HG03342 (cell line): Measurements from ENCODE around the gene RUNX2.
"Not testable (repeated sequence)": the region's sequence is repeated elsewhere in the genome, so short reads cannot be mapped to it uniquely, and the experiment has no call there.

Experiments used
- ATAC-seq: cut with Tn5 transposase; IDR thresholded peaks from one replicate; pipeline ENCODE4 v1.9.1; 2021; ENCODE audit warnings: mild to moderate bottlenecking, moderate library complexity; ENCODE audit not compliant: unreplicated experiment

RUNX2 gene

DNA sequence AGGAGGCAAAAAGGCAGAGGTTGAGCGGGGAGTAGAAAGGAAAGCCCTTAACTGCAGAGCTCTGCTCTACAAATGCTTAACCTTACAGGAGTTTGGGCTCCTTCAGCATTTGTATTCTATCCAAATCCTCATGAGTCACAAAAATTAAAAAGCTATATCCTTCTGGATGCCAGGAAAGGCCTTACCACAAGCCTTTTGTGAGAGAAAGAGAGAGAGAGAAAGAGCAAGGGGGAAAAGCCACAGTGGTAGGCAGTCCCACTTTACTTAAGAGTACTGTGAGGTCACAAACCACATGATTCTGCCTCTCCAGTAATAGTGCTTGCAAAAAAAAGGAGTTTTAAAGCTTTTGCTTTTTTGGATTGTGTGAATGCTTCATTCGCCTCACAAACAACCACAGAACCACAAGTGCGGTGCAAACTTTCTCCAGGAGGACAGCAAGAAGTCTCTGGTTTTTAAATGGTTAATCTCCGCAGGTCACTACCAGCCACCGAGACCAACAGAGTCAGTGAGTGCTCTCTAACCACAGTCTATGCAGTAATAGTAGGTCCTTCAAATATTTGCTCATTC lies at the start of gene RUNX2:
Gene RUNX2 (plus strand): TSS at position 375 of the 567 bp plus-strand sequence. CDS start 397 bp downstream, outside the sequence.
- no peak for ATAC-seq

DNA sequence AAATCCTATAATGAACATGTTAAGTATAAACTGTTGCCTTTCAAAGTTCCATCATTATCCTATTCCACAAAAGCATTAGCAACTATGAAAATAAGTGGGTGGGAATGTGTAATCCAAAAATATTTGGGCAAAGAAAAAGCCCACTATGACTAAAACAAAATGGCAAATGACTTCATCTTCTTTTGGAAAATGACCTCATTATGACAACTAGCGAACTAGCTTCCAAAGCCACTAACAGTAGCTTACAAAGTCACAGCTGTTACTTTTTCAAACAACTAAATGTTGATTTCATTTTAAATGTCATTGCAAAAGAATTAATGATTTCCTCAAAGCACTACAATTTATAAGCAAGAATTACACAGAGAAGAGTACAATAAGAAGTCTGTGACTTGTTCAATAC lies 49.8 kb upstream of the RUNX2 start:
- no peak for ATAC-seq

DNA sequence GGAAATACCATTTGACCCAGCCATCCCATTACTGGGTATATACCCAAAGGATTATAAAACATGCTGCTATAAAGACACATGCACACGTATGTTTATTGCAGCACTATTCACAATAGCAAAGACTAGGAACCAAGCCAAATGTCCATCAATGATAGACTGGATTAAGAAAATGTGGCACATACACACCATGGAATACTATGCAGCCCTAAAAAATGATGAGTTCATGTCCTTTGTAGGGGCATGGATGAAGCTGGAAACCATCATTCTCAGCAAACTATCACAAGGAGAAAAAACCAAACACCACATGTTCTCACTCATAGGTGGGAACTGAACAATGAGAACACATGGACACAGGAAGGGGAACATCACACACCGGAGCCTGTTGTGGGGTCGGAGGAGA lies 41.4 kb upstream of the RUNX2 start:
- not testable (repeated sequence) for ATAC-seq

DNA sequence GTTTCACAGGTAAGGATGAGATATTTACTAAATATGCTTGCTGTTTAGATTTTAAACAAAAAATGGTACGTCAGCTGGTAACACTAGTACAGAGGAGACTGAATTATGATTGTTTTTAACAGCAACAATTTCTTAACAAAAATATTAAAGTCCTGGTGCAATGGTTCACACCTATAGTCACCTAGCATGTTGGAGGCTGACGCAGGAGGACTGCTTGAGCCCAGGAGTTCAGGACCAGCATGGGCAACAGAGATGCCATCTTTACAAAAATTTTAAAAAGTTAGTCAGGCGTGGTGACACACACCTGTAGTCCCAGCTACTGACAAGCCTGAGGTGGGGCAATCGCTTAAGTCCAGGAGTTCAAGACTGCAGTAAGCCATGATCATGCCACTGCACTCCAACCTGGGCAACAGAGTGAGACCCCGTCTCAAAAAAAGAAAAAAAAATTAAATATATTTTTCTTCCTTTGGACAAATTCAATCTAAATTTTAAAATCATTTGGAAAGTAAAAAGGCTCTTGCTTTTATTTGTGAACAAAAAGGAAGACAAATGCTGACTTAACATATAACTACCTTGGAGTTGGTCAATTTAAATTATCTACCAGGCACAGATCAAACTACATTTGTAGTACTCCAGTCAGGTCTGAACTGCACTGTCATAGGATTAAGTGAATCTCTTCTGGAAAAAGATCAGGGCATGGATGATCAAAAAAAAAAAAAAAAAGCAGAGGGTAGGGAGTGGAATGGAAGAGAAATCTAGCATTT lies 38.2 kb upstream of the RUNX2 start:
- ATAC-seq: no peak

DNA sequence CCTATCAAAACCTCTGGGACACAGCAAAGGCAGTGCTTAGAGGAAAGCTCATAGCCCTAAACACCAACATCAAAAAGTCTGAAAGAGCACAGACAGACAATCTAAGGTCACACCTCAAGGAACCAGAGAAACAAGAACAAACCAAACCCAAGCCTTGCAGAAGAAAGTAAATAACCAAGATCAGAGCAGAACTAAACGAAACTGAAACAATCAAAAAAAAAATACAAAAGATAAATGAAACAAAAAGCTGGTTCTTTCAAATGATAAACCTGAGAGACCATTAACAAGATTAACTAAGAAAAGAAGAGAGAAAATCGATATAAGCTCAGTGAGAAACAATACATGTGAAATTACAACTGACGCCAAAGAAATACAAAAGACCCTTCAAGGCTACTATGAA lies 34.8 kb upstream of the RUNX2 start:
- ATAC-seq: no peak

DNA sequence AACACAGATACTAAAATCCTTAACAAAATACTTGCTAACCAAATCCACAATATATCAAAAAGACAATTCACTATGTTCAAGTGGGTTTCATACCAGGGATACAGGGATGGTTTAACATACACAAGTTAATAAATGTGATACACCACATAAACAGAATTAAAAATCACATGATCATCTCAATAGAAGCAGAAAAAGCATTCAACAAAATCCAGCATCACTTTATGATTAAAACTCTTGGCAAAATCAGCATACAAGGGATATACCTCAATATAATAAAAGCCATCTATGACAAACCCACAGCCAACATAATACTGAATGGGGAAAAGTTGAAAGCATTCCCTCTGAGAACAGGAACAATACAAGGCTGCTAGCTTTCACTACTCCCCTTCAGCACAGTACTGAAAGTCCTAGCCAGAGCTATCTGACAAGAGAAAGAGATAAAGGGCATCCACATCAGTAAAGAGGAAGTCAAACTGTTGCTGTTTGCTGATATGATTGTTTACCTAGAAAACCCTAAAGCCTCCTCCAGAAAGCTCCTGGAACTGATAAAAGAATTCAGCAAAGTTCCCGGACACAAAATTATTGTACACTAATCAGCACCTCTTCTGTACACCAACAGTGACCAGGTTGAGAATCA lies 33.9 kb upstream of the RUNX2 start:
- not testable (repeated sequence) for ATAC-seq

DNA sequence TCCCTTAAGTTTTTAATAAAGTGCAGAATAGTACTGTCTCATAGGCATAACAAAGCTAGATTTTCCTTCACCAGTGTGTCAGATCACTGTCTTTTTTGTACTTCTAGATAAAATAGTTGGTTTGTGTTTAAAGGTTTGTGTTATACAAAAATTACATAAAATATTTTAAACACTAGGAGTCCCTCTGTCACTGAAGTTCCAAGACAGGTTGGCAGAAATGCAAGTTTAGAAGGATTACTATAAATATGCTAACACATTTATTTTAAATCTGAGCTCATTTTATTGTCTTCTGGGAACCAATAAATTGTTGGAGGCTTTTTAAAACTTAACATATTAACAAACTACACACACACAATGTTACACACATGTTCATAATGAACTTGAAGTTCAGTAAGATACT lies 30.8 kb upstream of the RUNX2 start:
- ATAC-seq: no peak

DNA sequence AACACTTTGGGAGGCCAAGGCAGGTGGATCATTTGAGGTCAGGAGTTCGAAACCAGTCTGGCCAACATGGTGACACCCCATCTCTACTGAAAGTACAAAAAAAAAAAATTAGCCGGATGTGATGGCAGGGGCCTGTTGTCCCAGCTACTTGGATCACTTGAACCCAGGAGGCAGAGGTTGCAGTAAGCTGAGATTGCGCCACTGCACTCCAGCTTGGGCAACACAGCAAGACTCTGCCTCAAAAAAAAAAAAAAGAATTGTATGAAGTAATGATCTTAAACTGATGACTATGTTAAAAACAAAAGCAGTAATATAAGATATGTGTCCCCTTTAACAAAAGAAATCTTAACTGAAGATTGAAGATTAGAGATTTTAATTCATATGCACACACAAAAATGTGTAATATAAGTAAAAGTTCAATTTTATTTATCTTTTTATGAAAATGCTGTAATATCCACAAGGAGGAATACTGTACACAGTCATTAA lies 29.0 kb upstream of the RUNX2 start:
- no peak for ATAC-seq

DNA sequence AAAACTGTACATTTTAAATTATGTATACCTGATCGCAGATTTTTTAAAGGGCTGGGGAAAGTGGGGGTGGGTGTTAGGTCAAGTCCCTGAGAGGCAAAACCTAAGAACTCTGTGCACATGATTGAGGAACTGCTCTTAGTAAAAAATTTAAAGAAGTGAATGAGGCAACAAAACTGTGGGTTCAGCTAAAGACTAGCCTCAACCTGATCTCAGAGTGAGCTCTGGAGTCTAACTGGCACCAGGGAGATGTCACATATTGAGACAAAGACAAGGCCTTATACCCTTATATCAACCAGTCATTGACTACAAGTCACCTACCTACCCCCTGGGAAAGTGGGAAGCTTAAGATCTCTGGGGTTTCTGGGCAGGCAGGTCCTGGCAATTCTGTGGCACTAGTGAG lies 27.4 kb upstream of the RUNX2 start:
- ATAC-seq: no peak

DNA sequence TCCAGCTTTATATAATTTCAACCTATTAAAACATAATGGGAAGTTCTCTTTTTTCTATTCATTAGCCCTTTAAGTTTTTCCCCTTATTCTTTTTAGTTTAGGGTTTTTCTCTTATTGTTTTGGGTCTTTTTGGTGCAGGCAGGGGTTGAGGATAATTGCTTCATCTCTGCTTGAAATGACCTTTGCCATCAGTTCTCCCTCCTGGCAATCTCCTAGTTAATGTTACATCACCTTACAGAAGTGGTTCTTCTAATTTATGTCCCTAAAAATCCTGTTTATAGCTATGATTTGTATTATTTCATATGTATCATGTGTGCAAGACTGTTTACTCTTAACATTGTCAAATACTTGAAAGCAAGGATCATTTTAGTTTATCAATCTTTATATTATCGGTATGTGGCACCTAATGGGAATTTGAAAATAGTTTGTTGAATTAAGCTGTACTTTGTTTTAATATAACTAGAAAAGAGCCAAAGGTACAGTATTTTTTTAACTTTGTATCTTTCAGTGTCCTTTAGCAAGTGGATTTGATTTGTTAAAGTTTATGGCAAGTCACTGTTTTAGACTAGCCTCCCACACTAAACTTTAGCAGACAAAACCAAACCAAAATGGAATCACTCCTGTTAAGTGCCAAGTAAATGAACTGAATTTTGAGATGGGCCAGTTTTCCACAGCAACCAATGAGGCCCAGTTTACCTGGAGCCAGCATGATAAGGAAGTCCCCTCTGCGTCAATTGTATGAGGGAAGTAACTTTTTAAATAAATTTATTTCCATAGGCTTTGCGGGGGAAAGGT lies 26.6 kb upstream of the RUNX2 start:
- no peak for ATAC-seq

DNA sequence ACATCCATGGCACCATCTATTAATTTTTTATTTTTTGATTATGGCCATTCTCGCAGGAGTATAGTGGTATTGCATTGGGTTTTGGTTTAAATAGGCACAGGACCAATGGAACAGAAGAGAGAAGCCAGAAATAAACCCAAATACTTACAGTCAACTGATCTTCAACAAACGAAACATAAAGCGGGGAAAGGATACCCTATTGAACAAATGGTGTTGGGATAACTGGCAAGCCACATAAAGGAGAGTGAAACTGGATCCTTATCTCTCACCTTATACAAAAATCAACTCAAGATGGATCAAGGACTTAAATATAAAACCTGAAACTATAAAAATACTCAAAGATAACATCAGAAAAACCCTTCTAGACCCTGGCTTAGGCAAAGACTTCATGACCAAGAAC lies 25.3 kb upstream of the RUNX2 start:
- no peak for ATAC-seq

DNA sequence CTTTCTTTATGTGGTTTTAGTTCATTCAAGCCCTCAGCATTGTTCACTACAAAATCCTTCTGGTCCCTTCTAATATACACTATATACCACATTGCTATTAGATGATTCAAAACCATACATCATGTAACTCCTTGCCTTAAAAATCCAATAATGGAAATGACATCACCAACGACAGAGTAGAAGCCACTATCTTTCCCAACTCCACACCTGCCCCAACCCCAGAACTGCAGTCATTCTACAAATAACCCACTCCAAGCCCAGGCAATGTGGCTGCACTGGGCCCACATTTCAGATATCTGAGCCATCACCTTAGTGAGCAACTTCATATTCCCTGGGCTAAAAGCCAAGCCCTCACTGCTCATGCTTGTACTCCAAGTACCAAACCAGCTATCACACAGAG lies 22.6 kb upstream of the RUNX2 start:
- no peak for ATAC-seq

DNA sequence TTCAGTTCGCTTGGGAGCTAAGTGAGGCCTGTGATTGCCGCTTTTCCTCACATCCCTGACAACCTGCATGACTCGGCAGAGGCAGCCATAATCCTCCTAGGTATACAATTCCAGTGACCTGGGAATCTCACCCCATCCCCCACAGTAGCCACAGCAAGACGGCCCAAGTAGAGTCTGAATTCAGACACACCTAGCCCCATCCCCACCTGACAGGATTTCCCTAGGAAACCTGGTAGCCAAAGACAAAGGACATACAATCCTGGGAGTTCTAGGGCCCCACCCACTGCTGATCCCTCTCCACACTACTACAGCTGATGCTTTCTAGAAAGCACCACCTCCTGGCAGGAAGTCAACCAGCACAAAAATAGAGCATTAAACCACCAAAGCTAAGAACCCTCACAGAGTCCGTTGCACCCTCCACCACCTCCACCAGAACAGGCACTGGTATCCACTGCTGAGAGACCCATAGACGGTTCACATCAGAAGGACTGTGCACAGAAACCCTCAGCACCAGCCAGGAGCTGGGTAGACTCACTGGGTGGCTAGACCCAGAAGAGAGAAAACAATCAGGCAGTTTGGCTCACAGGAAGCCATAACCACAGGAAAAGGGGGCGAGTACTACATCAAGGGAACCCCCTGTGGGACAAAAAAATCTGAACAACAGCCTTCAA lies 17.9 kb upstream of the RUNX2 start:
- ATAC-seq: no peak

DNA sequence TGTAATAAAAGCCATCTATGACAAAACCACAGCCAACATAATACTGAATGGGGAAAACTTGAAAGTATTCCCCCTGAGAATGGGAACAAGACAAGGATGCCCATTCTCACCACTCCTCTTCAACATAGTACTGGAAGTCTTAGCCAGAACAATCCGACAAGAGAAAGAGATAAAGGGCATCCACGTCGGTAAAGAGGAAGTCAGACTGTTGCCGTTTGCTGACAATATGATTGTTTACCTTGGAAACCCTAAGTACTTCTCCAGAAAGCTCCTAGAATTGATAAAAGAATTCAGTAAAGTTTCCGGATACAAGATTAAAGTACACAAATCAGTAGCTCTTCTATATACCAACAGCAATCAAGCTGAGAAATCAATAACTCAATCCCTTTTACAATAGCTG lies 14.0 kb upstream of the RUNX2 start:
- no peak for ATAC-seq

DNA sequence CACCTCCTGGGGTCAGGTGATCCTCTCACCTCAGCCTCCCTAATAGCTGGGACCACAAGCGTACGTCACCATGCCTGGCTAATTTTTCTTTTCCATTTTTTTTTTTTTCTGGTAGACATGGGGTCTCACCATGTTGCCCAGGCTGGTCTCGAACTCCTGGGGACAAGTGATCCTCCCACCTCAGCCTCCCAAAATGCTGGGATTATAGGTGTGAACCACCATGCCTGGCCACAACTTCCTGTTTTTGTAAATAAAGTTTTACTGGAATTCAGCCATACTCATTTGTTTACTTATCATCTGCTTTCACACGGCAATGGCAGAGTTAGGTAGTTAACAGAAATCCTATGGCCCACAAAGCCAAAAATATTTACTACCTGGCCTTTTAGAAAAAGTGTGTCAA lies 7.8 kb upstream of the RUNX2 start:
- no peak for ATAC-seq

DNA sequence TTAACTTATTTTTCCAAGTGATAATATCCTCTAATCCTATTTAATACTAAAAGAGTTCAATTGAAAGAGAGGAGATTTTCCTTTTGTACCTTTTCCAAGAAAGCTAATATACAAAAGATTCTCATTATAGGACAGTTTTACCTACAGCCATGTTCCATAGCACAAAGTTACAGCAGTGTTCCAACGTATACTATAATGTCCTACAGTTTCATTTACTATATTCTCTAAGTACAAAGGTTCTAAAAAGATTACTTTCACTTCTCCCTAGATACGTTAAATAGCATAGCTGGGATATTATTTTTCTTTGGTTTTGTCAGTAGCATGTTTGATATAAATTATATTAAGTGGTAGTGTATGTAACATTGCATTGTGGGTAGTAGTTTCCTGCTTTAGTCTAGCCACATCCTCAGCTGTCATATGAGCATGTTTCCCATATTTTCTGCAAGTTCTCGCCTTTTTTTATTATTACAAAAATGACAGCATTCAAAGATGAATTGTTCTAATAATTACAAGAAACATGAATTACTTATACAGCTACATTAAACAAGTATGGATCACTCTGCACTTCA lies 4.4 kb upstream of the RUNX2 start:
- no peak for ATAC-seq

DNA sequence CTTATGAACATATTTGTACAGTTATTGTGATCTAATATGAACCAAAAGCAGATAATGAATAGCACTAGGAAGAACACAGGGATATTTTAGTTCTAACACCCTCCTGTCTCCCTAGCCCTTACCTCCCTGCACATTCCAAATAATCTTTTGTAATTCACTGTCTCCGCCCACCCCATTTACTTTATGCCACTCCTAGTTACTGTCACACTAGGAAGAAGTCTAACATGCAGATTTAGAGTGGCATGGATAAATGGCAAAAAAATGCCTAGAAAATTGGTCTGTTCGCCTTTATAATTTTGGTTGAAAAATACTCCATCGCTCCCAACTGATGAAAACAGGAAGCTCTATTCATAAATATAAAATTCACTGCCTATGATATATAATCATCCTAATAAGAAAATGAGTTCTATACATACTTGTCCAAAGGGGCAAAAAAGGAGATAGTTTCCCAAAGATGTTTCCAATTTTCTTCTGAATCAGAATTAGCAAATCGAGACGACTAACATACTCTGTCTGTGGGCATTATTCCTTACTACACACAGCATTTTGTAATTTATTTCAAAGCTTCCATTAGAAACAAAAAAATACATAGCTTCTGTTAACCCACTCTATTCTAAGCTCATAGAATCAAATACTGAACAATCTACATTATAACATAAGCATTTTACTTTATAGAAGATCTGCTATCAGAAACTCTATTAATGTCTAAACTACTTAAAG lies 1.3 kb upstream of the RUNX2 start:
- ATAC-seq: no peak

DNA sequence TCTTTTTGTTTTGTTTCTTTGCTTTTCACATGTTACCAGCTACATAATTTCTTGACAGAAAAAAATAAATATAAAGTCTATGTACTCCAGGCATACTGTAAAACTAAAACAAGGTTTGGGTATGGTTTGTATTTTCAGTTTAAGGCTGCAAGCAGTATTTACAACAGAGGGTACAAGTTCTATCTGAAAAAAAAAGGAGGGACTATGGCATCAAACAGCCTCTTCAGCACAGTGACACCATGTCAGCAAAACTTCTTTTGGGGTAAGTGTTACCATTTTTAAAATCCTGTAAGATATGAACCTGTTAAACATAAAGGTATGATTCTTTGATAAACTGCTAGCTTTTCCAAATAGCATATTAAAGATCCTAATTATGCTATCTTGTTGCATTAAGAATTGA lies 393 bp downstream of the RUNX2 start:
- no peak for ATAC-seq

DNA sequence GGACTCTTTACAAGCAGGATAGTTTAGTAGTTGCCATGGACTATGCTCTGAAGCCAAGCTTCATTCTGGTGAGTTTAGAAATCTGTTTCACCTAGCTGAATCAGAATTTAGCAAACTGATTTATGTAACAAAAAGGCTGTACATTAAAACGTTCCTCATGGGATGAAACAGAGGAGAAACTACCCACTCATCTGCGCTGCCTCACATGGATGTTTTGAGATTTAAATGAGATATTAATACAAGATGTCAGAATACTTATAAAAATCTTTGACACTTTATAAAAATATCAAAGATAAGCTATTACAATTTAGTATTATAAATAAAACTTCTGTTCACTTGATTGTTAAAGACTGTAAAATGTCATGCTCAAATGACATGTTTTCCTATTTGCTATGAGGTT lies 16.8 kb downstream of the RUNX2 start:
- ATAC-seq: no peak

DNA sequence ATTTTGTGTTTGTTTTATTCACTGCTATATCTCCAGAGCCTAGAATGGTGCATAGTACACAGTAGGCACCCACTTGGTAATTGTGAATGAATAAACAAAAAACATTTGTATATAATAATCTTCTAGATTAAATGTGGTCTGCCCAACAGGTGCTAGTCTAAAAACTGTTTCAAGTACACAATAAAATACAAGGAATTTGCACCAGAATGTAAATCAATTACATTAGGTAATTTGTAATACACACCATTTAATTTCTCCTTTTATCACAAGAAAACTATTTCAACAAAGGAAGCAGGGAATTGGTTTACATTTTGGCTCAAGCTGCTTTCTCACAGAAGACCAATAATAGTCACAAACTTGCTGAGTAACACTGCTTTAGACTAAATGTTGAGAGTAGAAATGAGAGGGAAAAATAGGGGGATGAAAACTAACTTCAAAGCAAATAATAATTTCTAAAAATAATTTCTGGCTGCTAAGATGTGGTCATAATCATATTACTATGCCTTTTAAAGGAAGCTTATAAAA lies 22.1 kb downstream of the RUNX2 start:
- ATAC-seq: no peak
